Lower leg skin (tissue), 3 donors: ENCODE data around the gene THAP7.

Source experiments
- POLR2A ChIP-seq, 2 donors: fragments of 450-650 bp; IDR thresholded peaks; one replicate each; pipeline ENCODE4 v1.6.1; 2016 to 2017; ENCODE audit warnings: antibody characterized with exemption in 2 of 2, mild to moderate bottlenecking in 1 of 2, moderate library complexity in 1 of 2
- TF ChIP-seq, protein P1 (sequence below), 3 donors: fragments of 450-650 bp; IDR thresholded peaks; one replicate each; pipeline ENCODE4 v1.5.1; 2016; ENCODE audit warnings: antibody characterized with exemption in 3 of 3, mild to moderate bottlenecking in 3 of 3, moderate library complexity in 2 of 3

DNA sequence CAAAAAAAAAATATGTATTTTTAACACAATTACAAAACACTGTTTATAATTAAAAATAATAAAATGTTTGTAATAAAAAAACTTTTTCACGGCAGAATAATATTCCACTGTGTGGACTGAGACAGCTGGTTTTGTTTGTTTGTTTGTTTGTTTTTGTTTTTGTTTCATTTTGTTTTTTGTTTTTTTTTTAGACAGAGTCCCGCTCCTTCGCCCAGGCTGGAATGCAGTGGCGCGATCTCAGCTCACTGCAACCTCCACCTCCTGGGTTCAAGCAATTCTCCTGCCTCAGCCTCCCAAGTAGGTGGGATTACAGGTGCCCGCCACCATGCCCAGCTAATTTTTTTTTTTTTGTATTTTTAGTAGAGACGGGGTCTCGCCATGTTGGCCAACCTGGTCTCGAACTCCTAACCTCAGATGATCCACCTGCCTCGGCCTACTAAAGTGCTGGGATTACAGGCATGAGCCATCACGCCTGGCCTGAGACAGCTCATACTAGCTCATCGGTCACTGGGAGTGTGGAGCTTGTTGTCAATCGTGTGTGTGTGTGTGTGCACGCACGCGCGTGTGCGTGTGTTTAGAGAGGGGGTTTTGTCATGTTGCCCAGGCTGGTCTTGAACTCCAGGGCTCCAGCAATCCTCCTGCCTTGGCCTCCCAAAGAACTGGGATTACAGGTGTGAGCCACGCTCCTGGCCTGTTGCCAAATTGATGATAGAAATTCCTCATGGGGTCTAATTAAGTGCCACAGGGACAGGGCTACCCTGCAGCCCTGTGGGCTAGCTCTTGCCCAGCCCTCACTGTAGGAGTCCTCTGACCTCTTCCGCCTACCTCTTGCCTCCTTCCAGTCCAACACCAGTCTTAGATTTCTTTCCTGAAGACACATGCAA, 42.1 kb downstream of the THAP7 start:
- TF ChIP-seq, protein P1, sequence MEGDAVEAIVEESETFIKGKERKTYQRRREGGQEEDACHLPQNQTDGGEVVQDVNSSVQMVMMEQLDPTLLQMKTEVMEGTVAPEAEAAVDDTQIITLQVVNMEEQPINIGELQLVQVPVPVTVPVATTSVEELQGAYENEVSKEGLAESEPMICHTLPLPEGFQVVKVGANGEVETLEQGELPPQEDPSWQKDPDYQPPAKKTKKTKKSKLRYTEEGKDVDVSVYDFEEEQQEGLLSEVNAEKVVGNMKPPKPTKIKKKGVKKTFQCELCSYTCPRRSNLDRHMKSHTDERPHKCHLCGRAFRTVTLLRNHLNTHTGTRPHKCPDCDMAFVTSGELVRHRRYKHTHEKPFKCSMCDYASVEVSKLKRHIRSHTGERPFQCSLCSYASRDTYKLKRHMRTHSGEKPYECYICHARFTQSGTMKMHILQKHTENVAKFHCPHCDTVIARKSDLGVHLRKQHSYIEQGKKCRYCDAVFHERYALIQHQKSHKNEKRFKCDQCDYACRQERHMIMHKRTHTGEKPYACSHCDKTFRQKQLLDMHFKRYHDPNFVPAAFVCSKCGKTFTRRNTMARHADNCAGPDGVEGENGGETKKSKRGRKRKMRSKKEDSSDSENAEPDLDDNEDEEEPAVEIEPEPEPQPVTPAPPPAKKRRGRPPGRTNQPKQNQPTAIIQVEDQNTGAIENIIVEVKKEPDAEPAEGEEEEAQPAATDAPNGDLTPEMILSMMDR (IDR thresholded peaks at IDR 0.05): no peak
- TF ChIP-seq POLR2A (IDR thresholded peaks at IDR 0.05): no peak
